HCT116 (cell line): ENCODE results near the gene MBLAC1. TPM values are rescaled to one million over a fixed set of nuclear protein-coding genes. Genes with fewer than 3 reads are reported as not detected.

Experiments used
- ATAC-seq: fragments of 200-7000 bp; cut with Tn5 transposase; 2 replicates; pipeline ENCODE4 v1.9.1; 2020; ENCODE audit warnings: mild to moderate bottlenecking, moderate library complexity
- BruUV-seq: library from RNA; stranded (reverse); fragments of 400-500 nt; replicated peaks from 2 replicates; lab custom pipeline; 2021; lab: Mats Ljungman, UMichigan
- CTCF ChIA-PET: fragments of 300-600 bp; sonication (Branson Sonifier 250); formaldehyde crosslinking; loops from one replicate; lab custom pipeline; 2021; ENCODE audit warnings: antibody characterized with exemption; lab: Charles Lee
- POLR2A ChIA-PET: fragments of 300-600, 350-600 bp; sonication (Branson Sonifier 250); formaldehyde crosslinking; loops from one replicate; lab custom pipeline; 2021; ENCODE audit warnings: antibody characterized with exemption; lab: Charles Lee
- RAD21 ChIA-PET, 2 experiments: fragments of 300-600 bp; sonication (Branson Sonifier 250); formaldehyde crosslinking; loops; one replicate each; lab custom pipeline; 2023; ENCODE audit warnings: low total read pairs in 2 of 2; ENCODE audit not compliant: uncharacterized antibody in 2 of 2, unreplicated experiment in 2 of 2, low non-redundant PET in 1 of 2; lab: Charles Lee
- DNase-seq: peaks from one replicate; pipeline ENCODE4 v3.0.0-alpha.2; 2010; ENCODE audit warnings: low read depth, low spot score
- H2AFZ ChIP-seq: fragments of 200-600 bp; shearing (Covaris generic), sonication (generic); 2 replicates; pipeline ENCODE4 v1.6.1; 2017; ENCODE audit warnings: low read depth, mixed run types, mixed read lengths, antibody characterized with exemption, low read length; ENCODE audit not compliant: poor library complexity, severe bottlenecking
- H3K27ac ChIP-seq: 2 replicates; pipeline ENCODE4 v1.5.1; 2012; ENCODE audit warnings: low read depth, low read length
- H3K27me3 ChIP-seq: fragments of 200-600 bp; sonication (generic); 2 replicates; pipeline ENCODE4 v1.6.1; 2016; ENCODE audit warnings: mixed run types, low read length, mixed read lengths; ENCODE audit not compliant: insufficient read depth
- H3K36me3 ChIP-seq, 2 experiments: fragments of 200-500 bp in 1 of 2; fragments of 200-600 bp in 1 of 2; sonication (Bioruptor generic) in 1 of 2; sonication (generic) in 1 of 2; 2 replicates each; pipeline versions ENCODE4 v1.5.1 to v1.6.1; 2014 to 2016; ENCODE audit warnings: low read length in 2 of 2, inconsistent platforms in 1 of 2, mixed read lengths in 1 of 2, mixed run types in 1 of 2; ENCODE audit not compliant: insufficient read depth in 2 of 2, control insufficient read depth in 1 of 2
- H3K4me1 ChIP-seq, 2 experiments: fragments of 200-600 bp in 1 of 2; sonication (generic) in 1 of 2; 2 replicates each; pipeline versions ENCODE4 v1.5.1 to v1.6.1; 2012 to 2017; ENCODE audit warnings: low read length in 2 of 2, inconsistent platforms in 1 of 2, mild to moderate bottlenecking in 1 of 2, mixed read lengths in 1 of 2, mixed run types in 1 of 2, moderate library complexity in 1 of 2; ENCODE audit not compliant: insufficient read depth in 2 of 2, control insufficient read depth in 1 of 2
- H3K4me2 ChIP-seq: fragments of 200-600 bp; sonication (generic); 2 replicates; pipeline ENCODE4 v1.6.1; 2017; ENCODE audit warnings: mixed run types, low read length, mixed read lengths
- H3K4me3 ChIP-seq, 2 experiments: fragments of 200-600 bp in 1 of 2; sonication (generic) in 1 of 2; replicated peaks in 1 of 2; 2 replicates each; pipeline ENCODE4 v1.5.1; 2011 to 2016; ENCODE audit warnings: low read length in 2 of 2, control low read depth in 1 of 2, low read depth in 1 of 2, mild to moderate bottlenecking in 1 of 2, mixed read lengths in 1 of 2, mixed run types in 1 of 2
- H3K79me2 ChIP-seq: fragments of 200-600 bp; sonication (generic); 2 replicates; pipeline ENCODE4 v1.6.1; 2017; ENCODE audit warnings: mild to moderate bottlenecking, mixed run types, low read length, moderate library complexity, mixed read lengths; ENCODE audit not compliant: insufficient read depth
- H3K9ac ChIP-seq: fragments of 200-600 bp; sonication (generic); 2 replicates; pipeline ENCODE4 v1.6.1; 2016; ENCODE audit warnings: low read length, mixed read lengths
- H3K9me2 ChIP-seq: fragments of 200-600 bp; sonication (generic), shearing (Covaris generic); 2 replicates; pipeline ENCODE4 v1.6.1; 2017; ENCODE audit warnings: mixed run types, mild to moderate bottlenecking, moderate library complexity; ENCODE audit not compliant: insufficient read depth
- H3K9me3 ChIP-seq, 2 experiments: fragments of 200-500 bp in 1 of 2; fragments of 200-600 bp in 1 of 2; sonication (Bioruptor generic) in 1 of 2; sonication (generic) in 1 of 2; 2 replicates each; pipeline ENCODE4 v1.6.1; 2014 to 2017; ENCODE audit warnings: low read length in 2 of 2, mixed read lengths in 2 of 2, inconsistent platforms in 1 of 2, low read depth in 1 of 2, mild to moderate bottlenecking in 1 of 2, mixed run types in 1 of 2, moderate library complexity in 1 of 2; ENCODE audit not compliant: control insufficient read depth in 1 of 2, insufficient read depth in 1 of 2
- H4K20me1 ChIP-seq: fragments of 200-600 bp; sonication (generic), shearing (Covaris generic); 2 replicates; pipeline ENCODE4 v1.6.1; 2017; ENCODE audit warnings: mixed run types, mild to moderate bottlenecking, moderate library complexity; ENCODE audit not compliant: insufficient read depth
- EGR1 ChIP-seq: IDR thresholded peaks from 2 replicates; pipeline ENCODE4 v1.6.1; 2012; ENCODE audit warnings: low read depth
- FOSL1 ChIP-seq: IDR thresholded peaks from 2 replicates; pipeline ENCODE4 v1.6.1; 2012; ENCODE audit warnings: low read depth
- intact Hi-C: fragments of 100-400 bp; cut with micrococcal nuclease; formaldehyde crosslinking; loops from 2 replicates; pipeline ENCODE4 v1.10.0; 2022
- total RNA-seq: library from RNA; stranded (reverse); gene quantifications from one replicate; pipeline ENCODE4 v1.2.1, GENCODE V29; 2021; ENCODE audit not compliant: unreplicated experiment
- TF ChIP-seq, protein P1 (sequence below): IDR thresholded peaks from 2 replicates; pipeline ENCODE4 v1.6.1; 2012
- TF ChIP-seq, protein P2 (sequence below), 3 experiments: fragments of 200-600 bp in 1 of 3; sonication (generic) in 1 of 3; IDR thresholded peaks in 2 of 3; conservative IDR thresholded peaks in 1 of 3; 2 replicates each; pipeline ENCODE4 v1.5.1; 2012 to 2017; ENCODE audit warnings: low read depth in 2 of 3, low read length in 2 of 3, antibody characterized with exemption in 1 of 3, borderline replicate concordance in 1 of 3, control low read depth in 1 of 3, mild to moderate bottlenecking in 1 of 3, mixed read lengths in 1 of 3, mixed run types in 1 of 3, moderate library complexity in 1 of 3; ENCODE audit not compliant: insufficient read depth in 1 of 3
- TF ChIP-seq, protein P3 (sequence below): IDR thresholded peaks from 2 replicates; pipeline ENCODE4 v1.6.1; 2012; ENCODE audit warnings: low read depth

MBLAC1 gene
- total RNA-seq, 1 experiment from 2014 or later = 2.0 TPM

DNA sequence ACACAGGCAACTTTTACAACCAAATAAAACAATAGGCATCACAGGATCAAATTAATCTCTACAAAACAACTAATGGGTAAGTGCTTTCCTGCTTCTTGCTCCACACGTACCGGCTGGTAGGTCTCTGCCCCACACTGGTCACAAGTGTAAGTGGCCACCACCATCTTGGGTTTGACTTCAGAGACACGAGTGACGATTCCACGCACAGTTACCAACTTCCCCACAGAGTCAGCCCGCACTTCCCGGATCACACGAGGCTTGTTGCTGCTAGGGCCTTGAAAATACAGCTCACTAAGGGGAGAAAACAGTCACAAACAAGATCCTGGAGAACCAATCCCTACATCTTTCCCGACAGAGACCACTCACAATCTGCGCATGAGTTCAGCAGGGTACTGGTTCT is 27.9 kb upstream of the MBLAC1 start:
- H3K27ac ChIP-seq = peak overlapping the region; percentile 88; the same call in 1 of the 2 replicates
- CTCF ChIA-PET = no interaction called here
- no peak overlapping the region for H3K4me3 ChIP-seq
- H3K27me3 ChIP-seq = no peaks in the 10 kb centered on the region
- no peak for DNase-seq
- BruUV-seq = no TSS peak
- intact Hi-C loops = no loop called here
- no peak overlapping the region for H3K9ac ChIP-seq
- H3K9me3 ChIP-seq = no peaks in the 10 kb centered on the region
- no peaks in the 10 kb centered on the region for H3K9me2 ChIP-seq
- no peak overlapping the region for H2AFZ ChIP-seq
- POLR2A ChIA-PET = no interaction called here
- H4K20me1 ChIP-seq = peaks cover 19% of the 10 kb centered on the region
- TF ChIP-seq FOSL1 = no peak
- TF ChIP-seq, protein P1, sequence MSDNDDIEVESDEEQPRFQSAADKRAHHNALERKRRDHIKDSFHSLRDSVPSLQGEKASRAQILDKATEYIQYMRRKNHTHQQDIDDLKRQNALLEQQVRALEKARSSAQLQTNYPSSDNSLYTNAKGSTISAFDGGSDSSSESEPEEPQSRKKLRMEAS = no peak
- TF ChIP-seq, protein P2, sequence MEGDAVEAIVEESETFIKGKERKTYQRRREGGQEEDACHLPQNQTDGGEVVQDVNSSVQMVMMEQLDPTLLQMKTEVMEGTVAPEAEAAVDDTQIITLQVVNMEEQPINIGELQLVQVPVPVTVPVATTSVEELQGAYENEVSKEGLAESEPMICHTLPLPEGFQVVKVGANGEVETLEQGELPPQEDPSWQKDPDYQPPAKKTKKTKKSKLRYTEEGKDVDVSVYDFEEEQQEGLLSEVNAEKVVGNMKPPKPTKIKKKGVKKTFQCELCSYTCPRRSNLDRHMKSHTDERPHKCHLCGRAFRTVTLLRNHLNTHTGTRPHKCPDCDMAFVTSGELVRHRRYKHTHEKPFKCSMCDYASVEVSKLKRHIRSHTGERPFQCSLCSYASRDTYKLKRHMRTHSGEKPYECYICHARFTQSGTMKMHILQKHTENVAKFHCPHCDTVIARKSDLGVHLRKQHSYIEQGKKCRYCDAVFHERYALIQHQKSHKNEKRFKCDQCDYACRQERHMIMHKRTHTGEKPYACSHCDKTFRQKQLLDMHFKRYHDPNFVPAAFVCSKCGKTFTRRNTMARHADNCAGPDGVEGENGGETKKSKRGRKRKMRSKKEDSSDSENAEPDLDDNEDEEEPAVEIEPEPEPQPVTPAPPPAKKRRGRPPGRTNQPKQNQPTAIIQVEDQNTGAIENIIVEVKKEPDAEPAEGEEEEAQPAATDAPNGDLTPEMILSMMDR (IDR thresholded peaks at IDR 0.05 in 2 of 3, conservative IDR thresholded peaks at IDR 0.05 in 1 of 3; ENCODE audit: borderline replicate concordance in 1 of 3, insufficient read depth in 1 of 3, low read depth in 2 of 3, low read length in 2 of 3) = no peak
- no peak for TF ChIP-seq EGR1
- TF ChIP-seq, protein P3, sequence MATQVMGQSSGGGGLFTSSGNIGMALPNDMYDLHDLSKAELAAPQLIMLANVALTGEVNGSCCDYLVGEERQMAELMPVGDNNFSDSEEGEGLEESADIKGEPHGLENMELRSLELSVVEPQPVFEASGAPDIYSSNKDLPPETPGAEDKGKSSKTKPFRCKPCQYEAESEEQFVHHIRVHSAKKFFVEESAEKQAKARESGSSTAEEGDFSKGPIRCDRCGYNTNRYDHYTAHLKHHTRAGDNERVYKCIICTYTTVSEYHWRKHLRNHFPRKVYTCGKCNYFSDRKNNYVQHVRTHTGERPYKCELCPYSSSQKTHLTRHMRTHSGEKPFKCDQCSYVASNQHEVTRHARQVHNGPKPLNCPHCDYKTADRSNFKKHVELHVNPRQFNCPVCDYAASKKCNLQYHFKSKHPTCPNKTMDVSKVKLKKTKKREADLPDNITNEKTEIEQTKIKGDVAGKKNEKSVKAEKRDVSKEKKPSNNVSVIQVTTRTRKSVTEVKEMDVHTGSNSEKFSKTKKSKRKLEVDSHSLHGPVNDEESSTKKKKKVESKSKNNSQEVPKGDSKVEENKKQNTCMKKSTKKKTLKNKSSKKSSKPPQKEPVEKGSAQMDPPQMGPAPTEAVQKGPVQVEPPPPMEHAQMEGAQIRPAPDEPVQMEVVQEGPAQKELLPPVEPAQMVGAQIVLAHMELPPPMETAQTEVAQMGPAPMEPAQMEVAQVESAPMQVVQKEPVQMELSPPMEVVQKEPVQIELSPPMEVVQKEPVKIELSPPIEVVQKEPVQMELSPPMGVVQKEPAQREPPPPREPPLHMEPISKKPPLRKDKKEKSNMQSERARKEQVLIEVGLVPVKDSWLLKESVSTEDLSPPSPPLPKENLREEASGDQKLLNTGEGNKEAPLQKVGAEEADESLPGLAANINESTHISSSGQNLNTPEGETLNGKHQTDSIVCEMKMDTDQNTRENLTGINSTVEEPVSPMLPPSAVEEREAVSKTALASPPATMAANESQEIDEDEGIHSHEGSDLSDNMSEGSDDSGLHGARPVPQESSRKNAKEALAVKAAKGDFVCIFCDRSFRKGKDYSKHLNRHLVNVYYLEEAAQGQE = no peak
- H3K79me2 ChIP-seq = peaks cover 75% of the 10 kb centered on the region
- H3K4me1 ChIP-seq = peaks cover 6 to 24% of the 10 kb centered on the region in 2 experiments; a peak in 3 of 4 replicates
- peaks cover 55 to 60% of the 10 kb centered on the region in 2 experiments for H3K36me3 ChIP-seq
- H3K4me2 ChIP-seq = no peak overlapping the region
- ATAC-seq = no peak
- RAD21 ChIA-PET = no interaction called here
